ENCODE results near the gene CCDC112.

Gene CCDC112

DNA sequence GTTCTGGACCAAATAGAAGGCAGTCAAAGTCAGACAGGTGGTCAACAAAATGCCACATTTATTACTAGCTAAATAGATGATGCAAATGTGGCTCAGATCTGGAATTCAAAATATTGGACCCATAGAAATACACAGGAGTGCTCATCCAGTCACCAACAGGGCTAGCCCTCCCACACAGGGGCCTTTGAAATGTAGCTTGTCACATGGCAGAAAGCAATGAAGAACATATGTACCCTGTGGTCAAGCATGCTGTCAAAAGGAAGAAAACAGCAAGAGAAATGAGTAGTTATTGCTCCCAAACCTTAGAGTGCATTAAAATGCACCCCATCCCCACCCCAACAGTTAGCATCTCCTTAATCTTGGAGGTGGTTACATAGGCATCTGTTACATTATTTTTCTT lies 20.9 kb upstream of the CCDC112 start:
- no peak for DNase-seq

DNA sequence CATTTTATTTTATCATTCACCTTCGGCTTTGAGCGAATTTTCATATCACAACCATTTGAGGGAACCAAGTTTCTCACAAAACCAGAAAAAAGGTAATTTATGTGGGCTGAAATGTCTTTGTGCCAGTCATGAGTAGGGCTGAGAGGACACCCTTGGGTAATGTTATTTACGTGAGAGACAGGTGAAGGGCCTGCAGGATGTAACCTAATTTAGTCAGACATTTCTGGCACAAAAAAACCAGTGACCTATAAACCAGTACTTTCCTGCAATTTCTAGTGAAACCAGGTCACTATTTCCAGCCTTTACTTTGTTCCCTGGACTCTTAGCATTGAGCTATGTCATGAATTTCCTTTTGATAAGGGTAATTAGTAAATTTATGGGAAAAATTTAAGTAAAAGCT lies 17.2 kb upstream of the CCDC112 start:
- DNase-seq: no peak

DNA sequence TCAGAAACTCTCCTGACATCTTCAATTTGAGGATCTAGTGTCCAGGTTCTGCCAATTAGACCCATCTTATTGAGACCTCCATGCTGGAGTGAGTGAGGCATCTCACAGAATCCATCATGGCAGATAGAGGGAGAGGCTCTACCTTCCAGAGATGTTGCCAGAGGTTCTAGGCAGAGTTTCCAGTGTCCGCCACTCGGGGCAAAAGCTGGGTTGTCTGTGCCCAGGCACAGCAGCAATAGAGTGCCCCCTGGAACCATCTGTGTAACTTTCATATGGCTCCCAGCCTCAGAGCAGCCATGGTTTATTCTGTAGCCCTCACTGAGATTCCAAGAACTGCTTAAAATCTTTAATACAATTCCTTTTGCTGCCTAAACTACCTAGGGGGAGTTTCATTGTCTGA lies 16.6 kb upstream of the CCDC112 start:
- no peak for DNase-seq

DNA sequence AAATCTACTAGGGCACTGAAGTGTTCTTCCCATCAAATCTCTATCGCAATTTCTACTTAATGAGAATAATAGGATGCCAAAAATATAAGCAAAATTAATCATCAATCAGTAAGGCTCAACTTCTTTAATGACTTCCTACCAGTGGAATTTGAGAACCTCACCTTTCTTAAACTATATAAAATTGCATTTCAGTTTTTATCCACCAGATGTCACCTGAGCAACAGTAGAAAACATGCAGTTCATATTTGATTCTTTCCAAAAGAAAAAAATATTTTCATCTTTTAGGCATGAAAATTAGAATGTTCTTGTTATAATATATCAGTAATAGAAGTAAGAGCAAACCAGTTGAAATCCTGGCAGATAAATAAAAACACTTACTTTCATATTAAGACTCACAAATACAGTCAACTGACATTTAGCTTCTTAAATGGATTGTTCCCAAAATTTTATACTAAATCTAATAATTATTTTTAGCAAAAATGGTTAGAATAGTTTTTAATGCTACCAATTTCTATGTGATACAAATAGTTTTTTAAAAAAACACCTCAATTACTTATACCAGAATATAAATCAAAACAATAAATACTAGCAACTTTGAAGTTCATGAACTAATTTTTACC lies 13.4 kb upstream of the CCDC112 start:
- peak in 1 of 2 experiments; percentile 53 for DNase-seq

DNA sequence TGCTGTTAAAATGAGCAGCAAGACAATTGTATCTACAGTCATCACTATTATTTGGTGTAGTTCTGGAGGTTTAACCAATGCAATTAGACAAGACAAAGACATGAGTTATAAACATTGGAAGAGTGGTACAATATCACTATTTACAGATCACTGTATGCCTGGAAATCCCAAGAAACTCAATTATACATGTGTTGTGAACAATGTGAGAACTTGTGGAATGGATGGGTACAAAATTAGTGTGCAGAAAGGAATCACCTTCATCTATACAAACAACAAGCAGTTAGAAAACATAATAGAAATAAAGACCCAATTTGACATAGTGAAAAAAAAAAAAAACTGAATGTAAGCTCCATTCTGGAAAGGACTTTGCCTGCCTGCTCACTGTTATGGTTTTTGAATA lies 12.4 kb upstream of the CCDC112 start:
- no peak for DNase-seq

DNA sequence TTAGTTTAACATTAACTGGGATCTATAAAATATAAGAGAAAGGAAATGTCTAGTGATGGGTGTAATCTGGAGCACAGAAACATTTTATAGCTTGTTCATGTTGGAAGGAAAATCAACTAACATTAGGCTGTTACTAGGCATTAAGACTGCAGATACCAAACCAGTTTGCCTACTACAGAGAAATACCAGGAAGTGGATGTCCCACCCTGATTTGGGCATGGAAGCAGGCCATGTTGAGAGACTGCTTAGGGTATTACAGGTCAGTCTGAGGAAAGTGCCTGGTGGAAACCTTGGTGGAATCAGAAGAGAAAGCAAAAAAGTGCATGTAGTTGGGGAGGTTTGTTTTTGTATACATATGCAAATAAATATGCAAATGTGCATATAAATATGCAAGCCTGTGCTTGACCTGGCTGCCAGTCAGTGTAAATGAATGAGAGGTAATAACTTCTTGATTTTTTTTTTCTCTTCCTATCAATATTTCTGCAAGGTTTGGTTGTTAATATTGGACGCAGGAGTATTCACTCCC lies 9.6 kb upstream of the CCDC112 start:
- DNase-seq: peak; percentile 59 to 60

DNA sequence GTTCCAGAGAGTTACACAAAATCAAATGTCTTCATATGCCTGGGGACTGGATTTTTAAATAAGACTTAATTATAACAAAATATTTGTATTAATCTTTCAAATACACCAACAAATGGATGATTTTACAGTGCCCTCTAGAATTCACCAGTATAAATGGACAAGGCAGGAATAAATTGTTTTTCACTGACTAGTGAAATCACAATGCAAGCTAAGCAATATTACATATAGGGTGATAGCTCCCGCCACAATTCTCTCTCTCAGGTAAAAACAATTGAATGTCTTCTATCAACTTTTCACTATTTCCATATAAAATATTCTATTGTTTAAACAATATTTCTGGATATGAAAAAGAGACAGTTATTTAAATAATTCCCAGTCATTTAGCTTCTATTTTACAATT lies 8.0 kb upstream of the CCDC112 start:
- DNase-seq: no peak

DNA sequence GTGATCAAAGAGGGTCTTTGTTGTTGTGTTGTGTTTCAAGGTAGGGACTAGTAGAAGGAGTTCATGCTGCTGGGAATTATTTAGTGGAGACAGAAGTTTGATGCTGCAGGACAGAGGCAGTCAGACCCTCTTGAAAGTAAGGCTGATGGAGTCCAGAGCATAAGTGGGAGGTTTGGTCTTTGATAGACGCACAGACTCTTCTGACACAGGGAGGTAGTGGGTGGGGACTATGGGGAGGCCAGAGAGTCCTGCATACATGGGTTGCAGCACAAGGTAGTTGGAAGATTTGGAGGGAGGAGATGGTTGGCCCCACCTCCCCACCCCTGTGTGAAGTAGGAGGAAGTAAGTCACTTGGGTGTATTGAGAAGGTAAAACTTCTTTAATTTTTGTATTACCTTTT lies 2.4 kb upstream of the CCDC112 start:
- DNase-seq: no peak

DNA sequence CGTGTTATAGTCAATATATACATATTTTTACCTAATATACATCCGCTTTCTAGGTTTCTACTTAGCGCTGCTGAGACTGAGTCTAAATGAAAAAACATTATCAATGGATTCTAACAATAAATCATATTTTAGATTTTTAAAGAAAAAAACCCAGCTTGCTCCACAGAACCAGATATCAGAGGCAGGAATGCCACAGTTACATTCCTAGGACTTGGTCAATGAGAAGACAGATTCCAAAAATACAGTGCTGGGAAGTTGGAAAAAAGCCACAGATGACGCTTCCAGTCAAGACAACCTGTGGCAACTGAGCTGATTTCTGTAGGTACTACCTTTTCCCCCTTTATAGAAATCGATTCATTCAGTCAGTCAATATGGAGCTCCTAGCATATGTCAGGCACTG lies 577 bp upstream of the CCDC112 start:
- no peak for DNase-seq

DNA sequence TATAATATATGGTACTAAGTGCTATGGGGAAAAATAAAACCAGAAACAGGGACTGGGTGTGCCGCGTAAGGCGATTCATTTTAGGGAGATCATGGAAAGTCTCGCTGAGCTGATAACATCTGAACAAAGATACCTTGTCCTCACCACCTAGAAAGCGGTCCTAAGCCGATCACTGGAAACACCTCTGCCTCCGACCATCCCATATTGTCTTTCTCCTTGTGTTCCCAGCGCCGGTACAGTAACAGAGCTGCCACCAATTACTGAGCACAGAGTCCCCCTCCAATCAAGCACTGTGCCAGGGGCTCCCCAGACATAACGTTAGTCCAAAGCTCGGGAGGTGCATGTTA lies 704 bp downstream of the CCDC112 start:
- peak in 1 of 2 experiments; percentile 57 for DNase-seq

DNA sequence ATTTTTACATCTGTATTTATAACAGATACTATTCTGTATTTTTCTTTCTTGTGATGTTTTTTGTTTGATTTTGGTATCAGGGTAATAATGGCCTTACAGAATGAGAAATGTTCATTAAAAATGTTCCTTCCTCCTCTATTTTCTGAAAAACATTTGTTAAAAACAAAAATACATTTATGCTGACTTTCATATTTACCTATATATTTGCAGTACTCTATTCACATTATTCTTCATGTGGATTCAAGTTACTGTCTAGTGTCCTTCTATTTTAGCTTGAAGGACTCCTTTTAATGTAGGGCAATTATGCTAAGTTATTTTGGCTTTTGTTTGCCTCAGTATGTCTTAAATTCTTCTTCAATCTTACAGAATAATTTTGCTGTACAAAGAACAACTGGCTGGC lies 5.1 kb downstream of the CCDC112 start:
- DNase-seq: no peak

DNA sequence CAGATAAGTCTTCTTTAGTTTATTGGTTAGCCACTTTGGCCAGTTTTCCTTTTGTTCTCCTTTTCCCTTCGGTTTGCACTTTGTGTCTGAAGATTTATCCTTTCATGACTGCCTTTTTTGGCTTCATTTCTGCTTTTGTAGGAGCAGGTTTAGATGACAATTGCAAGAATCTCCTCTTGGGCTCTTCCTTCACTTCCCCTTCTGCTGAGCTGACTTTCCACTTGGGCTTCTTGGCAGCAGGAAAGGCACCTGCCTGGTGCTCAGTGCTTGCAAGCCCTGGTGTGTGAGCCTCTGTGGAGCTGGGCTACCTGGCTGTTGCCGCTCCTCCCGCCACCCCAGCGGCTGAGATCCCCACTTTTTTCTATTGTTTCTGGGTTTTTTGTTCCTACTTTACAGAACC lies 7.3 kb downstream of the CCDC112 start:
- no peak for DNase-seq

DNA sequence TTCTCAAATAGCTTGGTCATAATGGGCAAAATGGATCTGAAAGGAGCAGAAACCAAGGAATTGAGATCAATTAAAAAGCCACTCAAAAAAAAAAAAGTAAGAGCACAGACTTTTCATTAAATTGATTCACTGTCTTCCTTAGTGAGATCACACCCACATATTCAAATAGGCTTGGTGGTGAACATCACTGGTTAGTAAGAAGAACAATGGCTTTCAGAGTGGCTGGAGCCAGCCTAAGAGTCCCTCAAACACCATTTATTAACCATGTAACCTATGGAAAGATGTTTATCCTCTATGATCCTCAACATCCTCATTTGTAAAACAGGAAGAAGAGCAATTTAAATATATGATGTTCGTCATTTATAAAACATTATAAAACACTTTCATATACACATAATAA lies 12.4 kb downstream of the CCDC112 start:
- no peak for DNase-seq

DNA sequence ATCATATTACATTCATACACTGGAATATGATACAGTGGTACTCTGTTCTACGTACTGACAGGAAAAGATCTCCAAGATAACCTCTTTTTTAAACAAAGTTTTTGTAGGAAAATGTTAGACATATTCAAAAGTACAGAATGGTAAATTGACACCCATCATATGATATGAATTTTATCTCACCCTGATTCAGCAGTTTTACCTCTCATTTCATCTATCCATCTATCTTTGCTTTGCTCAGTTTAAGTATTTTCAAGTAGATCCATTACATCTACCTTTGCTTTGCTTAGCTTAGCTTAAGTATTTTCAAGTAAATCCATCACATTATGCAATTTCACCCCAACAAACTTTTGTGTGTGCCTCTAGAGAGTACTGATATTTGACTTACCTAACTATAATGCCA lies 14.3 kb downstream of the CCDC112 start:
- DNase-seq: no peak

DNA sequence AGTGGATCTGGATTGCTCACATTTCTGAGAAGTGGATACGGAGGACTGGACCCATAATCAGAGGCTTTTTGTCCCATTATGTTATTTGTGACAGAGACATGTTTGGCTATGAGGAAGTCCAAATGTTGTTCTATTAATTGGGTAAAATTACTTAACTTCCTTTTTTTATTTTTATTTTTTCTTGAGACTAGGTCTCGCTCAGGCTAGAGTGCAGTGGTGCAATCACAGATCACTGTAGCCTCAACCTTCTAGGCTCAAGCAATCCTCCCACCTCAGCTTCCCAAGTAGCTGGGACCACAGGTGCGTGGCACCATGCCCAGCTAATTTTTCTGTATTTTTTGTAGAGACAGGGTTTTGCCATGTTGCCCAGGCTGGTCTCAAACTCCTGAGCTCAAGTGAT lies 21.9 kb downstream of the CCDC112 start:
- DNase-seq: no peak

DNA sequence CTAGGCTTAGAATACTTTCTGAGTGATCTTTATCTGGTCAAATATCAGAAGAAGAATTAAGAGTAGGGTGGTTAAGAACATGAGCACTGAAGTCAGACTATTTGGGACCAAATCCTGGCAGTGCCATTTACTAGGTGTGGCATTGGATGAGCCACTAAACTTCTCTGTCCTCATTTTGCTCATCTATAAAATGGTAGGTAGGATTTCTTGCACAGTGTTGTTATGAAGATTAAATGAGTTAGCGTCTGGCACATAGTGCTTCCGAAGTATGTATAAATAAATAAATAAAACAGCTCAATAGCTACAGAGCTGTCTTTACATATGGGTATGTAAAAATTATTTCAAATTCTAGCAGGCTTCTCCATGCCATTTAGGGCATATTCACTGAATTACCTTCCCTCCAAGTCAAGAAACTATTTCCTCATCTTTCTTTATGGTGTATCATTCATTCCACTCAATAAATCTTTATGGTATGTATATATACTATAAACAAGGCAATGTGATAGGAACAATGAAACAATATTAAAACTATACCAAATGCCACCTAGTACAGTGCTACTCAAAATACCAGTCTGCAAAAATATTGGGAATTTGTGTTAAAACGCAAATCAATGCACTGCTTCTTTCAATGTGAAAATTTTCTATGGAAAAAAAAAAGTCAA lies 24.0 kb downstream of the CCDC112 start:
- DNase-seq: no peak

DNA sequence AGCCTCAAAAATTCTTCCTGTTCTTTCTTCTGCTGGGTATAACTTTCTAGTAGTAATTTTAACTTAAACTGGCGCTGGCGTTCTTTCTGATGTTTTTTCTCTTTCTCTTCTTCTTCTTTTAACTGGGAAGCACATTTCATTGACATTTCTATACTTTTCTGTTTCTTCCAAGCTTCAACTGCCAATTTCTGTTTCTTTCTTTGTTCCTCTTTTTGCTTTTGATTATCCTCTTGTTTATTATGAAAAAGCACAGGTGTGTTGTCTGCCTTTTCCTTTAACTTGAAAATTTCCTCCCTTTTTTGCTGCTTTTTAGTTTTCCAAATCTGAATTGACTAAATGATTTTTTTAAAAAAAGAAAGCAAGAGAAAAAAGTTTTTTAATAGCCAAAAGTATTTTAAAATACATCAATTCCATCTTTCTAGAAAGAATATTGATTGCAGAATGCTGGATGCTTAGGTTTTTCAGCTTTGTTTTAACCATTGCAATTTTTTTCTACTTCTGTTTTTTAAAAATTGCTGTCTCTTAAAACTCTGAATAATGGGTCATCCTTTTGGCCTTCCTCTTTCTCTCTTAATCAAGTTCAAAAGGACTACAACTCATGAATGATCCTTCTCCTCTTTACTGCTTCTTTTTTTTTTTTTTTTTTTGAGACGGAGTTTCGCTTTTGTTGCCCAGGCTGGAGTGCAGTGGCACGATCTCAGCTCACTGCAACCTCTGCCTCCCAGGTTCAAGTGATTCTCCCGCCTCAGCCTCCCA lies 25.0 kb downstream of the CCDC112 start:
- no peak for DNase-seq

DNA sequence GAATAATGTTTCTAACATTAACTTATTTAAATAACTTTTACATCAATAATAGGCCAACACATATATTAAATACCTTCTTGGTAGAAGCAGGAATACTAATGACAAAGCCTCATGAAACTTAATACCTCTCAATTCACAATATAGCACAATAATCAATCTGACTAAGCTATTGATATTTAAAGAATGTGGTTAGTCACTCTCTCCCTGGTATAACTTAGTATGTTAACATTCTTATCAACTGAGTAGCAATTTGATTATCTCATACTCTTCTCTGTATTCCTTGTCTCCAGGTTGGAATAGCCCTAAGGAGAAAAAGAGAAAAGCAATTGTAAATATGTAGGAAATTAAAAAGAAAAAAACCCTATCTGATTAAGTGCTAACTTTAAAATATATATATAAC lies 28.8 kb downstream of the CCDC112 start:
- DNase-seq: no peak

DNA sequence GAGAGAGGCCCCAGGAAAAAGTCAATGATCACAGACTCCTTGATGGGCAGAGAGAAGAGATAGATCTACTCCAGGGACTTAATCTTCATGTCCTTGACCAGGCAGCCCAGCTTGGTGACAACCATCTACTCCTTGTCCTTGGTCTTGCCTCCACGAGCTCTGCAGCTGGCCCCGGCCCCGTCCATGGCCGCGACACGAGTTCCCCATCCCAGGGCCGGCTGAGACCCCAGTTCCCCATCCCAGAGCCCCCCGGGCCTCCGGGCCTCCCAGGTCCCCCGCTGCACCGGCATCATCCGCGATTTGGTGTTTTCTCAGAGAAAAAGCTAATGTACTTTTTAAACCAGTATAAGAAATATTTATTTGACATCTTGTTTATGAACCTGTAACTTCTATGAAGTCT lies 31.2 kb downstream of the CCDC112 start:
- no peak for DNase-seq

DNA sequence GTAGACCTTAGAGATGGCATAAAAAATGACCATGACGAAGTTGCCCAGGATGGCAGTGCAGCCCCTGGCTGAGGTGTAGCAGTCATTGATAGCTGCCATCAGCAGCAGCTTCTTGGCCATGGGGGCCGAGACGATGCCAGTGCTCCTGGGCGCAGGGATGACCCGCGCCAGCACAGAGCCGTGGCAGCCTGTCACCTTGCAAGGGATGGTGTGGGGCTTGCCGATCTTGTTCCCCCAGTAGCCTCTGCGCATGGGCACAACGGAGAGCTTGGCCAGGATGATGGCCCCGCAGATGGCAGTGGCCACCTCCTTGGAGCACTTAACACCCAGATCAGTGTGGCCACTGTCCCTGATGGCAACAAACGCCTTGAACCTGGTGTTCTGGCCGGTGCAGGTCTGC lies 31.7 kb downstream of the CCDC112 start:
- no peak for DNase-seq

DNA sequence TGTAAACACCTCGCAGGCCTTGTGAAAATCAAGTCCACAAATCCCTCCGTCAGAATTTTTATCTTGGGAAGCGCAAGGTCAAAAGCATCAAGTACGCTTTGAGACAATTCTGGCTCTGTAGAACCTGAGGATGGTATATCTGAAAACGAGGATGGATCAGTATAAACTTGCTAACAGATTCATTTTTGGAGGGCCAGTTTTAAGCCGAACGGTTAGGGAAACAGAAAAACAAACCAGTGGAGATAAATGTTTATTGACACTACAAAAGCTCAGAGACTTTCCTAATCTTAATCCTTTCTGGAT lies 33.4 kb downstream of the CCDC112 start:
- no peak for DNase-seq

DNA sequence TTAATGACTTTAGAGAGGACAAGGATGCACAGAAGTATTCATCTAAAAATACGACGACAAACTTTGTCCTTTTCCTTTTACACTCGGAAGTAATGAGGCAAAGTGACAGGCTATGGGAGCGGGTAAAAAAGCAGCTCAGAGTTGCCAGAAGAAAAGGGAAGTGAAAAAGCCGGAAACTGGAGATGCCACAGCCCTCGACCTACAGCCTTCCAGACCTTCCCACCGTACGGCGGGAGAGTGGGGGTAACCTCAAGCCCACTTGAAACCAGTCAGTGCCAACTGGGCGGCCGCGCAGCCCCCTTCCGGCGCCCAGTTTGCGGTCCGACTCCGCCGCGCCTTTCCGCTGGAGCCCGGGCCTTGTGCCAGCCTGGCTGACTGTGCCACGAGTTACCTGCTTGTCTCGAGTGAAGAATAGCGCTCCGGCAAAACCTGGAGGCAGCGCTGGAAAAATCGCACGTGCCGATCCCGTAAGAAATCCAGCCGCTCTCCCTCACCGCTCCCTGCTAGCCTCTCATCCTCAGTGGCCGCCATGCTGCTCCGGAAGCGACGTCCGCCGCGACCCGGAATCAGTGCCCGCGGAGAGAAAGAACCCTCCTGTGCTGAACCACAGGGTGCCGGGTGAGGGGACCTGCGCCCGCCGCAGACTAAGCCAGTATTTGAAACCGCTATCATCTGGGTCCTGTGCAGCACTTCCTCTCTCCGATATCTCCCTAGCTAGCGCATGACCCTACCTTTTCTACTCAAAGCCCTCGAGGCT lies 34.0 kb downstream of the CCDC112 start, which contains the start of gene PGGT1B:
Gene PGGT1B, minus strand, starts transcription at position 557 of the 757 bp plus-strand sequence. Its CDS starts 26 bp downstream, at position 531.
- peak; percentile 49 to 75 for DNase-seq

DNA sequence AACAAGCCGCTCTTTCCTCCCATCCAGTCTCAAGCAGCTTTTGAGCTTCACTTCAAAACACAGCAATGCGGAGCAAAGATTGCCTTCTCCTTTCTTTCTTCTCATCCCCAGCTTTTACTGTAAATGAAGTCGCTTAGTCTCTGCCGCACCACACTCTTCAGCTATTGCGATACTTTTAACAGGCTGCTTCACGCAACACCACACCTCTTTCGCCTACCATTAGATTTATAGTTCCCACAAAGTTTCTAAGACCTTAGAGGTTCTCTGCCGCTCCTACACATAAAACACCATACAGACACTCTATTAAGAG lies 34.5 kb downstream of the CCDC112 start:
- DNase-seq: peak in 1 of 2 experiments; percentile 17

DNA sequence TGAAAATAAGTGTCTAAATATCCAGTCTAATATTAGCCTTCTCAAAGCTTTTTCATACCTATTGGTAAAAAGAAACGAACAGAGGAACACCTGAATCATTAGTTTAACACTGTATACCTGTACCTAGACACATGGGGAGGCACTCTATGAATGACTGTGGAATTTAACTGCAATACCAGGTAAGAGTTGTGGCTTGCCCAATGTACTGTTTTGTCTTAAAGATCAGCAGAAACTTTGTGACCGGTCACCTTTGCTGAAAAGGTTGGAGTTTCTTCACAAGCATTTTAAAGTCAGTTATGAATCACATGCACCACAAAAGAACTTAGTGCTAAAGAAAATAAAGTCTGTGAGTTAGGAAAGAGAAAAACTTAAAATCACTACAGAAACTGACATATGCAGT lies 36.2 kb downstream of the CCDC112 start:
- DNase-seq: no peak
